K562 (cell line): ENCODE data around the gene GPRIN2. TPM values are rescaled to one million over a fixed set of nuclear protein-coding genes. Genes with fewer than 3 reads are reported as not detected.
A peak's percentile ranks its signal among the peaks of the same experiment; 100 is the strongest.

Source experiments
- ARID3A ChIP-seq: IDR thresholded peaks from 2 replicates; pipeline ENCODE4 v1.6.1; 2012; ENCODE audit warnings: low read depth, low read length, improper control_type of control experiment, borderline replicate concordance
- ATF1 ChIP-seq, 2 experiments: fragments of 450-650 bp in 1 of 2; IDR thresholded peaks; 2 replicates each; pipeline ENCODE4 v1.6.1; 2016; ENCODE audit warnings: missing compliant biosample characterization in 1 of 2, missing genetic modification characterization in 1 of 2
- BRD9 ChIP-seq: fragments of 450-650 bp; IDR thresholded peaks from 2 replicates; pipeline ENCODE4 v1.6.1; 2018; ENCODE audit warnings: low read depth; ENCODE audit not compliant: partially characterized antibody
- CBX2 ChIP-seq: fragments of 200-600 bp; sonication (generic); IDR thresholded peaks from one replicate; pipeline ENCODE4 v1.6.1; 2012; ENCODE audit warnings: mild to moderate bottlenecking, low read length, inconsistent platforms; ENCODE audit not compliant: insufficient read depth, poor library complexity, severe bottlenecking
- CBX8 ChIP-seq: fragments of 200-600 bp; sonication (generic); IDR thresholded peaks from 2 replicates; pipeline ENCODE4 v1.6.1; 2012; ENCODE audit warnings: borderline replicate concordance, mixed run types, low read depth, mild to moderate bottlenecking, moderate library complexity, mixed read lengths, low read length, control low read depth, inconsistent platforms; ENCODE audit not compliant: poor library complexity, severe bottlenecking; ENCODE audit errors: extremely low read depth
- CGGBP1 ChIP-seq: fragments of 250-450 bp; sonication (Bioruptor Pico); IDR thresholded peaks from 2 replicates; pipeline ENCODE4 v1.9.0; 2021; ENCODE audit warnings: mild to moderate bottlenecking
- KDM4B ChIP-seq, 2 experiments: fragments of 450-650 bp in 1 of 2; sonication (generic) in 1 of 2; IDR thresholded peaks; 2 replicates each; pipeline ENCODE4 v1.6.1; 2016 to 2017; ENCODE audit warnings: borderline replicate concordance in 2 of 2, antibody characterized with exemption in 1 of 2, low read depth in 1 of 2, mild to moderate bottlenecking in 1 of 2
- MCM7 ChIP-seq, 2 experiments: fragments of 450-650 bp; IDR thresholded peaks; 2 replicates each; pipeline ENCODE4 v1.6.1; 2016 to 2018
- NELFE ChIP-seq: IDR thresholded peaks from 2 replicates; pipeline ENCODE4 v1.6.1; 2011; ENCODE audit warnings: mild to moderate bottlenecking; ENCODE audit not compliant: insufficient read depth, insufficient read length
- NR0B1 ChIP-seq: fragments of 450-650 bp; IDR thresholded peaks from one replicate; pipeline ENCODE4 v1.6.1; 2018; ENCODE audit warnings: mild to moderate bottlenecking, moderate library complexity; ENCODE audit not compliant: partially characterized antibody
- NR4A1 ChIP-seq, 2 experiments: fragments of 250-450 bp in 1 of 2; fragments of 450-650 bp in 1 of 2; sonication (Bioruptor Pico) in 1 of 2; IDR thresholded peaks; 2 replicates each; pipeline versions ENCODE4 v1.4.0 to v1.6.1; 2016 to 2020; ENCODE audit warnings: mild to moderate bottlenecking in 2 of 2, missing compliant biosample characterization in 1 of 2, missing genetic modification characterization in 1 of 2, moderate library complexity in 1 of 2
- PHF8 ChIP-seq: fragments of 200-600 bp; sonication (generic); IDR thresholded peaks from 2 replicates; pipeline ENCODE4 v1.6.1; 2012; ENCODE audit warnings: mixed run types, mild to moderate bottlenecking, inconsistent platforms, low read length, moderate library complexity, borderline replicate concordance
- PTTG1 ChIP-seq: fragments of 450-650 bp; IDR thresholded peaks from 2 replicates; pipeline ENCODE4 v1.6.1; 2016; ENCODE audit warnings: low read depth, mild to moderate bottlenecking, missing genetic modification characterization, missing compliant biosample characterization
- SAP30 ChIP-seq: fragments of 200-600 bp; sonication (generic); IDR thresholded peaks from 2 replicates; pipeline ENCODE4 v1.6.1; 2012; ENCODE audit warnings: borderline replicate concordance, low read depth, mild to moderate bottlenecking, moderate library complexity, low read length, control low read depth, inconsistent platforms; ENCODE audit not compliant: insufficient read depth, poor library complexity, severe bottlenecking
- SMC3 ChIP-seq: conservative IDR thresholded peaks from 2 replicates; pipeline ENCODE4 v1.6.1; 2011; ENCODE audit warnings: low read depth, low read length, improper control_type of control experiment; ENCODE audit not compliant: insufficient read depth
- ZNF184 ChIP-seq: sonication (generic); formaldehyde crosslinking; IDR thresholded peaks from 2 replicates; pipeline ENCODE4 v1.5.0; 2020; ENCODE audit warnings: missing genetic modification reagents
- ZNF282 ChIP-seq: sonication (generic); formaldehyde crosslinking; IDR thresholded peaks from 2 replicates; pipeline ENCODE4 v1.8.1; 2023; ENCODE audit warnings: missing genetic modification reagents
- ZNF316 ChIP-seq: fragments of 450-650 bp; IDR thresholded peaks from 2 replicates; pipeline ENCODE4 v1.6.1; 2016
- ZNF639 ChIP-seq, 2 experiments: fragments of 200-800 bp in 1 of 2; sonication (Bioruptor generic) in 1 of 2; sonication (generic) in 1 of 2; formaldehyde crosslinking in 1 of 2; IDR thresholded peaks in 1 of 2; conservative IDR thresholded peaks in 1 of 2; 2 replicates each; pipeline versions ENCODE4 v1.5.0 to v1.6.1; 2016 to 2020; ENCODE audit warnings: missing compliant biosample characterization in 1 of 2, missing genetic modification characterization in 1 of 2, missing genetic modification reagents in 1 of 2
- ZNF699 ChIP-seq: fragments of 250-450 bp; sonication (Bioruptor Pico); IDR thresholded peaks from 2 replicates; pipeline ENCODE4 v1.8.0; 2021; ENCODE audit warnings: mild to moderate bottlenecking, moderate library complexity; ENCODE audit not compliant: insufficient replicate concordance
- ZNF77 ChIP-seq: fragments of 250-450 bp; sonication (Bioruptor Pico); IDR thresholded peaks from 2 replicates; pipeline ENCODE4 v1.5.0; 2020
- polyA plus RNA-seq, 8 experiments: library from polyadenylated mRNA; depleted of rRNA in 4 of 8; stranded (reverse) in 5 of 8; unstranded in 3 of 8; fragments of >200 nt; fragmentation: Nextera tagmentation in 2 of 8; fragmentation: Illumina TruSeq in 1 of 8; extraction: Ambion mirVana in 2 of 8; extraction: Trizol in 1 of 8; gene quantifications; 2 replicates each; pipeline versions ENCODE4 v1.2.1 to v1.2.3, GENCODE V29; 2011 to 2014; ENCODE audit warnings: inconsistent platforms in 1 of 8, missing spikeins in 1 of 8
- total RNA-seq, 7 experiments: library from RNA; depleted of rRNA in 6 of 7; stranded (reverse); fragments of >200 nt in 6 of 7; fragmentation: Illumina TruSeq in 2 of 7; extraction: Trizol in 2 of 7; gene quantifications; 2 replicates each; pipeline versions ENCODE4 v1.2.1 to v1.2.3, GENCODE V29; 2011 to 2021; ENCODE audit warnings: low replicate concordance in 1 of 7

Gene GPRIN2
- total and polyA plus RNA-seq, 9 of the 15 experiments (the other 6 are each of a cell fraction or from before 2014, with no cell fraction given), result not detected

GRCh38 chr10:46551701-46552525 lies 4.5 kb downstream of the GPRIN2 start (continued):
- TF ChIP-seq CGGBP1, result no peak
- TF ChIP-seq KDM4B (IDR thresholded peaks at IDR 0.05; ENCODE audit: borderline replicate concordance in 2 of 2, low read depth in 1 of 2), result no peak
- no peak for TF ChIP-seq NELFE
- no peak for TF ChIP-seq BRD9
- no peak for TF ChIP-seq ZNF316
- TF ChIP-seq NR0B1, result no peak
- 0 out of 2 replicates have a peak, but pooled peaks have one; percentile 0 for TF ChIP-seq NR4A1 (CRISPR knock-in tag; IDR thresholded peaks at IDR 0.05)
- TF ChIP-seq NR4A1 (tag; IDR thresholded peaks at IDR 0.05), result no peak
- TF ChIP-seq PHF8, result no peak
- 0 out of 2 replicates have a peak, but pooled peaks have one; percentile 35 for TF ChIP-seq ZNF184
- no peak for TF ChIP-seq ZNF282 (CRISPR knock-in tag)
- TF ChIP-seq ARID3A, result no peak
- TF ChIP-seq SMC3, result no peak
- no peak for TF ChIP-seq PTTG1 (tag)
- no peak for TF ChIP-seq ZNF77
- TF ChIP-seq SAP30, result no peak
- no peak for TF ChIP-seq ATF1 (CRISPR knock-in tag; IDR thresholded peaks at IDR 0.05)
- TF ChIP-seq ATF1 (tag; IDR thresholded peaks at IDR 0.05), result no peak
- TF ChIP-seq CBX8, result no peak
- TF ChIP-seq ZNF639 (CRISPR knock-in tag; conservative IDR thresholded peaks at IDR 0.05 in 1 of 2, IDR thresholded peaks at IDR 0.05 in 1 of 2), result peak in 1 of 2 experiments; percentile 63; a peak in 1 of 4 replicates
- no peak for TF ChIP-seq ZNF699 (CRISPR knock-in tag)
- no peak for TF ChIP-seq CBX2
- 0 out of 4 replicates have a peak, but pooled peaks of 1 of the 2 experiments have one; percentile 19 for TF ChIP-seq MCM7 (IDR thresholded peaks at IDR 0.05)
